HG03097 (cell line): Measurements from ENCODE around the gene GON7.
"Not testable (repeated sequence)": the region's sequence is repeated elsewhere in the genome, so short reads cannot be mapped to it uniquely, and the experiment has no call there.

Experiments
- ATAC-seq: cut with Tn5 transposase; IDR thresholded peaks from one replicate; pipeline ENCODE4 v1.9.1; 2021; ENCODE audit not compliant: unreplicated experiment, low FRiP score

The GON7 gene, protein sequence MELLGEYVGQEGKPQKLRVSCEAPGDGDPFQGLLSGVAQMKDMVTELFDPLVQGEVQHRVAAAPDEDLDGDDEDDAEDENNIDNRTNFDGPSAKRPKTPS

DNA sequence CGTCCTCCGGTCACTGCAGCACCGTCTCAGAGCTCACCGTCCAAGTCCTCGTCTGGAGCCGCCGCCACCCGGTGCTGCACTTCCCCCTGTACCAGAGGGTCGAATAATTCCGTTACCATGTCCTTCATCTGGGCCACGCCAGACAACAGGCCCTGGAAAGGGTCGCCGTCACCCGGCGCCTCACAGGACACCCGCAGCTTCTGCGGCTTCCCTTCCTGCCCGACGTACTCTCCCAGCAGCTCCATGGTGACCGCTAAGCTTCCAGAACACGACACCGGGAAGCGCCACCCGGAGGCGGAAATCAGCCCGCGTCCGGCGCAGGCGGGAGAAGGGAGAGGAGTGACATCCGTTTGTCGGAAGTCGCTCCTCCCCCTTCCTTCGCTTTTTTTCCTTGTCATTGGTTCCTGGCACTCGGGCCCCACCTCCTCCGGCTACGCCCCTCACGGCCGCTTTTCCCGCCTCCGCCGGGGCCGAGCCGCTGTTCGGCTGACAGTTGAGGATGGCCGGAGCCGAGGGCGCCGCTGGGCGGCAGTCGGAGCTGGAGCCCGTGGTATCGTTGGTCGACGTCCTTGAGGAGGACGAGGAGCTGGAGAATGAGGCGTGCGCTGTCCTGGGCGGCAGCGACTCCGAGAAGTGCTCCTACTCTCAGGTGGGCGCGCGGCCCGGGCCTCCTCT is at the start of gene GON7, which contains the start of gene UBR7:
GON7 (minus strand) TSS at position 273 of the 675 bp plus-strand sequence; CDS start at position 245, 28 bp downstream.
UBR7 (plus strand) TSS at position 464 of the 675 bp plus-strand sequence; CDS start at position 500, 36 bp downstream.
- peak; percentile 82 for ATAC-seq

DNA sequence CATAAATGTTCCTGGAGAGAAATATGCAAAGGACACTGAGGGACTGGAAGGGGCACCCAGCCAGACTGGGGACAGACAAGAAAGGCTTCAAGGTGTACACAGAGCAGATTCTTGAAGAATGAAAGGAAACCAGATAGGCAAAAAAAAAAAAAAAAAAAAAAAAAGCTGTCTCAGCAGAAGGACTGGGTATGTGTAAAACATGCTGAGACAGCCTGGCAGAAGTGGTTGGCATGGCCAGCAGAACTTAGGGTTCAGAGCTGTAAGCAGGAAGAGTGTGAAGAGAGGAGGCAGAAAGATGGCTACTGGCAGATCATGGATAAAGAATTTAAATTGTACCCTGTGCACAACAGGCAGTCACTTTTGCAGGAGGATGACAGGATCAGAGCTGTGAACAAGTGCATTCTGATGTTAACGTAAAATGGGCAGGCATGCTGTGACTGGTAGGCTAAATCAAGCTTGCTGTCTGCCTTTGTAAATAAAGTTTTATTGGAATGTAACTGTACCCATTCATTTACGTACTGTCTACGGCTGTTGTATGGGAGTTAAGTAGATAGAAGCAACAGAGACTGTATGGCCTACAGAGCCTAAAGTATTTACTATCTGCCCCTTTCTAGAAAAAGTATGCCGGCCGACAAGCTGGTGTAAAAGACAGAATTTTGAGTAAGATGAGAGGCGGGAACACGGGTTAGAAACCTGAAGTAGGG is 42.4 kb upstream of the GON7 start:
- no peak for ATAC-seq

DNA sequence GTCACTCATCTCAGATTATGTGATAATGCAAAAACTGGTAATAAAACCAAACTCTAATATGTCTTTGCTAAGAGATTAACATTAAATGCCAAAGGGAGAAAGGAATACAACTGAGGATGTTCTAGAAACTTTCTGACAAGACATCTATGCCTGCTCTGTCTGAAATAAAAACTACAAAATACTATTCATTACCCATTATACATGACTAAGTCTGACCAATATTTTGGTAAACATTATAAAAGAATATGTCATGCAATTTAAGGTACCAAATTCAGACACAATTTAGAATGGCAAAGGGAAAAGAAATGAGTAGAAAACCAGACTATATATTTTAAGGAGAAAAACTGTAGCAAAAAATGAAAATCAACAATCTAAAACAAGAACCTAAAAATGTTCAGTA is 39.7 kb upstream of the GON7 start:
- ATAC-seq, result no peak

DNA sequence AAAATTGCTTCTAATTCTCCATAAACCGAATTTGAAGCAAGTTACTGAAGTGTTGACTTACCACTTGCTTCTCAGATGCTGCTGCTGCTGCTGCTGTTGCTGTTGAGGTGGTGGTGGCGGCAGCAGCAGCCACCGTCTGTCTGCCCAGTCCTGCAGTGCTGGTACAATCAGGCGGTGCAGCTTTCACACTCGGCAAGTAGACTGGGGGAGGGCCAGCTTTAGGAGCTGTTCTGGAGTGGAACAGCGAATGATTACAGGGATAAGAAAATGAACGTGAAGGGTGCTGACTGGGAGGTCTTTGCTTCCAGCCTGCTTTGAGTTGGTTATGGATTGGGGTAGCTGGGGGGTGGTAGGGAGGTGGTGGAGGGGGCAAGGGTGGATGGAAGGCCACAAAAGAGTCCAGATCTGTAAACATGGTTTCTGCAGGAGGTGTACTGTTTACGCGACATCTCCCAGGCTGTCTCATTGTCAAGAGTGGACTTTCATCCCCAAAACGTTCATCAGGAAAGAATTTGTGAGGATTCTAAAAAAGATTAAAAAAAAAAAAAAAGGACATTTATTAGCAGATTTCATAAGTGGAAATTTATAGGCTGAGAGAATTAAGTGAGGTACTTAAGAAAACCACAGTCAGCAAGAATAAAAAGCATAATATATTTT is 39.0 kb upstream of the GON7 start:
- ATAC-seq, result no peak

DNA sequence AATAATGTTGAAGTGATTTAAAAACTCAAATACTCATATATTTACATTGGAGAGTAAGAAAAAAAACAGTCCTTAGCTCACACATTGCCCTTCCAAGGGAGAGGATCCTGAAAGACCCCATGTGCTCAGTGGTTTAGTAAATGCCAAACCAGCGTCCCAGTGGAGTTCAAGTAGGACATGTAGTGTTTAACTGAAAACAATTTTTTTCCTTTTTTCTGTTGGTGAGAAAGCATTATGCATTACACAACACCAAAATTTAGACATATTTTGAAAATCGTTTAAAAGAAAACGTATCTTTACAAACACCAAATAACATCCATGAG is 33.8 kb upstream of the GON7 start:
- no peak for ATAC-seq

DNA sequence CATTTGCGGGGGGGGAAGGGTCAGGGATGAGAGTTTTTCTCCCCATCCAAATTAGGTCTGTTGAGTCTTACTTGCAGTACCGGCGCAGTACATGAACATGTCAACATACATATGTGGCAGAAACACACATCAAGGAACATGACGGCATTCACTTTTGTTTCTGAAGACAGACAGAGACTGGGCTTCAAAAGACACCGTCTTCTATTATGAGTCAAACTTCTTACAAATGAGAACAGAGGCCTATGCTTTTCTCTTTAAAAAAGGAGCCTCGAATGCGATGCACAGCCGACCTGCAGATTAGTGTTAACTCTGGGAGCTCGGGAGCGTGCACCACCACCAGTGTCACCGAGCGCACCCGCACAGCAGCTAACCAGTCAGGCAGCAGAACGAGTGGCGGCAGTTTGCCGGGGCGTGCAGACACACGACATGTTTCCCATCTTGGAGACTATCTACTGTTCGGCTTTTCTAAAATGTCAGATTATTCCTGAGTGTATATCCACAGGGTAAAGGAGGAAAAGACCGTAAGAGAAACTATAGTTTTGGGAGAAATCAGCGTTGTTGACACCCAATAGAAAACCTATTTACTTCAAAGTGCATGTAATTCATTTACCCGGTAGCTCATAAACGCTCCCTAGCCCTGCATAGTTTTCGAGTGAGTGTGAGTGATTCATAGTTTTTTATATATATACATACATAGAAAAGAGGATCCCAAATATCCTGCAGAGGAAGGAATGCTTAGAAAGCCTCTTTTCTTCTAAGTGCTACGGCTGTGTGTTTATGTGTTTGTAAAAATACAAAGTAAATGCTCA is 33.2 kb upstream of the GON7 start:
- no peak for ATAC-seq

DNA sequence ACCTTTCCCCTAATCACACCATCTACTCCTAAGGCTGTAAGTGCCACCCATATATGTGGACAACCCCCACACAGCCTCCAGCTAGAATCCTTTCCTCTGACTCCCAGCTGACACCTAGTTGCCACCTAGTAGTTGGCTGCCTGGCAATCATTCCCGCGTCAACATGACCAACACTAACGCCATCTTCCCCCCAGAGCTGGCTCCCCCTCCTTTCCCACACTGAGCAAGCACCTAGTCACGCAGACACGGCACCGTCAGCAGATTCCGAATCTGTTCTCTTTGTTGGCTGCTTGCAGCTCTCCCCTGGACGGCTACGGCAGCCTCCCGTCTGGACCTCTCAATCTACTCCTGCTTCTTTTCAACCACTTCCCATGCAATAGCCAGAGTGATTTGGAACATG is 27.9 kb upstream of the GON7 start:
- ATAC-seq, result no peak

DNA sequence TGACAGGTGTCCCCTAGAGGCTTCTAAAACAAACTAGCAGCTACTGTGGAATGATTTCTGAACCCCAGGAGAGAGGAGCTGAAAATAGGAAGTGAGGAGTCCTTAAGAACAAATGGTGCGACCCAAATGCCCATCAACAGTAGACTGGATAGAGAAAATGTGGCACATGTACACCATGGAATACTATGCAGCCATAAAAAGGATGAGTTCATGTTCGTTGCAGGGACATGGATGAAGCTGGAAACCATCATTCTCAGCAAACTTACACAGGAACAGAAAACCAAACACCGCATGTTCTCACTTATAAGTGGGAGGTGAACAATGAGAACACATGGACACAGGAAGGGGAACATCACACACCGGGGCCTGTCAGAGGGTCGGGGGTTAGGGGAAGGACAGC is 26.2 kb upstream of the GON7 start:
- not testable (repeated sequence) for ATAC-seq

DNA sequence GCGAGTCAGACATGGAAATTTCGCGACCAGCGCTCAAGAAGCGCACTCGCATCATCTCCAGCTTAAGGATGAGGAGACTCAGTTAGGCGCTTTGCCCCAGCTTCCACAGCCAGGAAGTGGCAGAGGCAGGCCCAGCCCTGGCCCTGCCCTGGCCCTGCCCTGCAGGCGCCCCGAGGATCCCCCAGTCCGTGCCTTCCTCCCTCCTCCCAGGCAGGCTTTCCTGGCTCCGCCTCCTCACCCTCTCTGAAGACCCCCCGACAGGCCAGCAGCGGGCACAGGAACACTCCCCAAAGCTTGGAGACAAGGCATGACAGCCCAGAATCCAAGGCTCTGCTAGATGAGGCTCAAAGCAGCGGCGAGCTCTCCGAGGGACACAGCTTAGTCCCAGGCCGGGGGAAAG is 25.3 kb upstream of the GON7 start:
- ATAC-seq, result no peak

DNA sequence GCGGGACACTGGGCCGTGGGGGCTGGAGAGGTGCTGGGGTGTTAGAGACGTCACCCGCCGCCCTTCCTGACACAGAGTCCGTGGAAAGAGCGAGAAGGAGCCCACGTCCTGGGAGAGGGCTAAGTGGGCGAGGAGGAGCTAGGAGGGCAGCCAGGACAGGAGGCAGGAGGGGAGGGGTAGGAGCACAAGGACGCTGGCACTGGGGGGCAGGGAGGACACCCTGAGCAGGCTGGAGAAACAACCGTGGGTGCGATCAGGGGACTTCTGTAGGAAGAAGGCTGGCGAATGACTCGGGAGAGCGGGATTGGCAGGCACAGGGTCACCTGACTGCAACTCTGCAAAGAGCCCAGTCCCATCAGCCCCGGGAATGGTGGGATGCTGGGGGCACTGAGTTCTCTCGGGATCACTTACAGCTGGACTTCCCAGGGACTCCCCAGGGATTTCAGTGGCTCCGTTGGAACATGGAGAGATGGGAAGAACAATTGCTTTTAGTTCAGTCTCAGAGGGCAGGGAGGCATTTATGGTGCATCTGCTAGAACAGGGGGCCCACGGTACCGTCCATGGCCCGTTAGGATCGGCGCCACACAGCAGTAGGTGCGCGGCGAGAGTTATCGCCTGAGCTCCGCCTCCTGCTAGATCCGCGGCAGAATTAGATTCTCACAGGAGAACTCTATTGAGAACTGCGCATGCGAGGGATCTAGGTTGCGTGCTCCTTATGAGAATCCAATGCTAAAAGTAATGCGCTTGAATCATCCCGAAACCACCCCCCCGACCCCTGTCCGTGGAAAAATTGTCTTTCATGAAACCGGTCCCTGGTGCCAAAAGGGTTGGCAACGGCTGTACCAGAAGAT is 24.5 kb upstream of the GON7 start:
- ATAC-seq, result no peak

DNA sequence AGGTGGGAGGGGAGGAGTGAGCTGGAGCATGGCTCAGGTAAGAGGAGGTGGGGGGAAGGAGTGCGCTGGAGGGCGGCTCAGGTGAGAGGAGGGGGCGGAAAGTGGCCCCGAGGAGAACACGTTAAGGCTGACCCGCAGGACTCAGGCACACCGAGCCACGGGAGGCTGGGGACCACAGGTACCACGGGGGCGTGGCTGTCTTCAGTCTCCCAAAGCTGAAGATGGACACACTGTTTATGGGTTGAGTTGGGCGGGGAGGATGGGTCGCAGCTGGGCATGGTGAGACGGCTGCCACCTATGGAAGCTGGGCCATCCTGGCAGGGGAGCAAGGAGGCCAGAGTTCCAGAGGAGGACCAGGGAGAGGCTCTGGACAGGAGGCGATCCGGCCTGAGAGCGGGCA is 23.7 kb upstream of the GON7 start:
- no peak for ATAC-seq

DNA sequence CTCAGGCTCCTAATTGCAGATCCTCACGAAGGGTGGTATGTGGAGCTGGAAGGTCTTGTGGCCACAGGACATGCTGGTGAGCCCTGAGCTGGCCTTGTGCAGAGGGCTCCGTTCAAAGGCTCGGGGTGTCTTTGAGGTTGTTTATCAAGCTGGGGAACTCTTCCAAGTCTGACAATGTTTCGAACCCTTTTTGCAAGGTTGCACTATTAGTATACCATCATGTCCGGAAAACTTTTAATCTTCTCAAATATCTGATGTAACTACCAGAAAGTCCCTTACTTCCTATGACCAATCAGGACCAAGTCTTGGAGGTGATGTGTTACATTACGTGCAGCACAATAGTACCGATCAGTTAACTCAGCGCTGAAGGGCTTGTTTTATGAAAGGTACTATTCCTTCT is 21.7 kb upstream of the GON7 start:
- no peak for ATAC-seq

DNA sequence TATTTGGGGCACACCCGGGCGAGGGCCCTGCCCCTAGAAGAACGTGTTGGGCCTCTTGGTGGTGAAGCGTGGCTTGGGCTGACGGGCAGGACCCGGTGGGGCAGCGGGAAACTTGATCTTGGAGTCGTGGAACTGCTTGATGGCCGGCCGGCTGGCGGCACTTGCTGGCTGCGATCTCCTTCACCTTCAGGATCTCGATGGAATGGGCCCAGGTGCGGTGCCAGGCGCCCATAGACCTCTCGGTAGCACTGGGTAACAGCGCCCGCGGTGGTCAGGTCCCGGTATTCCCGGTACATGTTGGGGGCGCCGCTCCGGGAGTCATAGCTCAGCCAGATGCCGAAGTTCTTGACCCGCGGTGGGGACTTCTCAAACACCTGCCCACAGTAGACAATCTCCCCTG is 16.7 kb upstream of the GON7 start:
- no peak for ATAC-seq

DNA sequence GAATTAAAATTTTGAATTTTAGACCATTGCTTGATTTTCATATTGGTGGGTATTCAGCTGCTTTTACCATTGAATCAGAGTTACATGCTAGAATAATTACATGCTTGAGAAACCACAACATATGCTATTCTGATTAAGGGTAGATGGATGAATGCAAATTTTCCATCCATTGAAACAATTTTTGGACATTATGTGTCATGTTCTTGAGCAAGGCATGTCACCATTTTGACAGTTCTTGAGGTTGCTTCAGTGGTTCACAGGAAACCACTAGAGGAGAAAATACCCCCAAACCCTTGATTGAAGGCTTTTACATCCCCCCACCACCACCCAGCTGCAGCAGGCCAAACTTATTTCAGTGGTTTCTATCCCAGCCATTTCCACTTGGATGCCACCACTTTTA is 13.6 kb upstream of the GON7 start:
- no peak for ATAC-seq

DNA sequence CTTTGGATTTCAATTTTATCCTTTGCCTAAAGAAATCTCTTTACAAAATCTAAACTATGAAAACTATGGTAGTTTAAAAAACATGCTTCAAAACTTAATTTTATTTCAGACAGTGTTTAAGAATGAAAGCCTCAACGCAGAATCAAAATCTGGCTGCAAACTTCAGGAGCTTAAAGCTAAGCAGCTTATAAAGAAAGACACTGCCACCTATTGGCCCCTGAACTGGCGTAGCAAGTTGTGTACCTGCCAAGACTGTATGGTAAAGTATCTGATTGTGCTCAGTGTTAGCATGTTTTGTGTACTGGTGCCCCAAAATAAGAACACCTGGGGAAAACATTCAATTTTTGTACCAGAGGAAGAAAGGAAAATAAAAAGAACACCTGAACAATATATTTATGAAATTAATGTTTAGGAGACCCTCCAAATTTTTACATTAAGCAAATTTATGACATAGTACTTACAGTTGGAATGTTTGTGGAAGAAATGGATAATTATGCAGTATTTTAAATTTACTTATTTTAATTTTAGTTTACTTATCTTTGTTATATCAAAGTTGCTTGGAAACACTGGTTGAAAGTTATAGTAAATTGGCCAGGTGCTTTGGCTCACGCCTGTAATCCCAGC is 12.3 kb upstream of the GON7 start:
- ATAC-seq, result no peak

DNA sequence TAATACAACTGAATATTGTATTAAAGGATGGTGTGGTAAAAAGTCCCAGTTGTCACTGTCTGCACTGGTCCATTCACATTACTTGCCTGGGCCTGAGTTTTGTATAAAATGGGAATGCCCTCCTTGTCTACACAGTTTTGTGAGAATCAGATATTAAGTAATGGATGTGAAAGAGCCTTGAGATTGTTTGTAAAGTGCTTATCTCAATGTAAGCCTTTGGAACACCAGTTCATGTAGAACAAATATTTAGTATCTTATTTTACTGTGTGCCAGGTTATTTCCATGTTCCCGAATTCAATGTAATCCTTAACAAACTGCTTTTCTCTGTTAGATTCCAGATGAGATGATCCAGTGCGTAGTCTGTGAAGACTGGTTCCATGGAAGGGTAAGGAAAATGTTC is 7.7 kb upstream of the GON7 start:
- no peak for ATAC-seq

DNA sequence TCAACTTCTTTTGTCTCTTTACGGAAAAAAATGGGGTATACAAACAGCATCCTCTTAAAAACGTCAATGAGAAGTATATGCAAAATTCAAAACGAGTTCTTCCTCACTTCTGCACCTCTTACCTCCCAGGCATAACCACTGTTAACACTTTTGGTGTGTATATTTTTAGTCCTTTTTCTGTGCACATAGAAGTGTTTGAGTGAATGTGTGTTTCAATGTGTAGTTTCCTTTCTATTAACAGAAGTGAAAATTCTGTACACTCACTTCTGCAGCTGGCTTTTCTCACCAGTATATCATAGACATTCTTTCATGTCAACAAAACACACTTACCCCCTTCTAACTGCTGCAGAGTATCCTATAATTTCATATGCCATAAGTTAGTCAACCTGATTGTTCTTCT is 5.6 kb upstream of the GON7 start:
- peak; percentile 38 for ATAC-seq

DNA sequence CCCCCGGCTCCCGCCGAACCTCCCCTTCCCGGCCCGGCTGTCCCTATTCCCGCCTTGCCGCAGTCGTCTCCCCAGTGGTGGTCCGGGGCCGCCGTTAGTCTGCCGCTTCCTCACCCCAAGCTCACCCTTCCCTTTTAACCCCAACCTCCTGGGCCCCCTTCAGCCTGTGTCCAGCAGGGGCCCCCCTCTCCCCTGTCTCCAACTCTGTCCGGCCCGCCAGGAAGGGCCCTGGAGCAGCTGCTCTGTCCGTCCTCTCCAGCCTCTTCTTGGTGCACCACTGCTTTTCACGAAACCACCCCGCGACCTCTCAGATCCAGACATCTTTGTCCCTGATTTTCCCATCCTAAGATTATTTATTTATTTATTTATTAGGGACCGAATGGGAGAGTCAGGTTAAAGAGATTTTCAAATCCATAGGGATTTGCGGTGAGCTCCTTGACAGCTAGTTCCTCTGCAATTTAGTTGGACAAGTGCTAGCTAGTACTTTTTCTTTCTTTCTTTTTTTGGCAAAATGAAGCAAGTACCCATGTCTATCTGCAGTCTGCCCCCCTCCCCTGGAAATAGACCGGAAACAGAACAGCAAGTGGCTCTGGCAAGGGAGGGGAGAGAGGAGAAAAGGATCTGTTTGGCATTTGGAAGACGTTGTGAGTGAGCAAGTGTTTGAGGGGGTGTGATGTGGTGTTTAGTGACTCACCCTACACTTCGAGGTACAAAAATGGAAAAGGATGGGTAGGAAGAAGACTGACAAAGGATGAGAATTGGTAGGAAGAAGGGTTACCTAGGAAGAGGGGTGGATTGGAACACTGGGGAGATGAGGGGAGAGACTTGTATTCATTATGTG is 823 bp upstream of the GON7 start:
- peak; percentile 39 for ATAC-seq
